HCT116 (cell line): Measurements from ENCODE around the gene GNAT2. TPM values are rescaled to one million over a fixed set of nuclear protein-coding genes. Genes with fewer than 3 reads are reported as not detected.
"Not testable (repeated sequence)": the region's sequence is repeated elsewhere in the genome, so short reads cannot be mapped to it uniquely, and the experiment has no call there.

Experiments
- ATAC-seq: fragments of 200-7000 bp; cut with Tn5 transposase; 2 replicates; pipeline ENCODE4 v1.9.1; 2020; ENCODE audit warnings: mild to moderate bottlenecking, moderate library complexity
- BruUV-seq: library from RNA; stranded (reverse); fragments of 400-500 nt; replicated peaks from 2 replicates; lab custom pipeline; 2021; lab: Mats Ljungman, UMichigan
- CTCF ChIA-PET: fragments of 300-600 bp; sonication (Branson Sonifier 250); formaldehyde crosslinking; loops from one replicate; lab custom pipeline; 2021; ENCODE audit warnings: antibody characterized with exemption; lab: Charles Lee
- POLR2A ChIA-PET: fragments of 300-600, 350-600 bp; sonication (Branson Sonifier 250); formaldehyde crosslinking; loops from one replicate; lab custom pipeline; 2021; ENCODE audit warnings: antibody characterized with exemption; lab: Charles Lee
- RAD21 ChIA-PET, 2 experiments: fragments of 300-600 bp; sonication (Branson Sonifier 250); formaldehyde crosslinking; loops; one replicate each; lab custom pipeline; 2023; ENCODE audit warnings: low total read pairs in 2 of 2; ENCODE audit not compliant: uncharacterized antibody in 2 of 2, unreplicated experiment in 2 of 2, low non-redundant PET in 1 of 2; lab: Charles Lee
- DNase-seq: peaks from one replicate; pipeline ENCODE4 v3.0.0-alpha.2; 2010; ENCODE audit warnings: low read depth, low spot score
- H2AFZ ChIP-seq: fragments of 200-600 bp; shearing (Covaris generic), sonication (generic); 2 replicates; pipeline ENCODE4 v1.6.1; 2017; ENCODE audit warnings: low read depth, mixed run types, mixed read lengths, antibody characterized with exemption, low read length; ENCODE audit not compliant: poor library complexity, severe bottlenecking
- H3K27ac ChIP-seq: 2 replicates; pipeline ENCODE4 v1.5.1; 2012; ENCODE audit warnings: low read depth, low read length
- H3K27me3 ChIP-seq: fragments of 200-600 bp; sonication (generic); 2 replicates; pipeline ENCODE4 v1.6.1; 2016; ENCODE audit warnings: mixed run types, low read length, mixed read lengths; ENCODE audit not compliant: insufficient read depth
- H3K36me3 ChIP-seq, 2 experiments: fragments of 200-500 bp in 1 of 2; fragments of 200-600 bp in 1 of 2; sonication (Bioruptor generic) in 1 of 2; sonication (generic) in 1 of 2; 2 replicates each; pipeline versions ENCODE4 v1.5.1 to v1.6.1; 2014 to 2016; ENCODE audit warnings: low read length in 2 of 2, inconsistent platforms in 1 of 2, mixed read lengths in 1 of 2, mixed run types in 1 of 2; ENCODE audit not compliant: insufficient read depth in 2 of 2, control insufficient read depth in 1 of 2
- H3K4me1 ChIP-seq, 2 experiments: fragments of 200-600 bp in 1 of 2; sonication (generic) in 1 of 2; 2 replicates each; pipeline versions ENCODE4 v1.5.1 to v1.6.1; 2012 to 2017; ENCODE audit warnings: low read length in 2 of 2, inconsistent platforms in 1 of 2, mild to moderate bottlenecking in 1 of 2, mixed read lengths in 1 of 2, mixed run types in 1 of 2, moderate library complexity in 1 of 2; ENCODE audit not compliant: insufficient read depth in 2 of 2, control insufficient read depth in 1 of 2
- H3K4me2 ChIP-seq: fragments of 200-600 bp; sonication (generic); 2 replicates; pipeline ENCODE4 v1.6.1; 2017; ENCODE audit warnings: mixed run types, low read length, mixed read lengths
- H3K4me3 ChIP-seq, 2 experiments: fragments of 200-600 bp in 1 of 2; sonication (generic) in 1 of 2; replicated peaks in 1 of 2; 2 replicates each; pipeline ENCODE4 v1.5.1; 2011 to 2016; ENCODE audit warnings: low read length in 2 of 2, control low read depth in 1 of 2, low read depth in 1 of 2, mild to moderate bottlenecking in 1 of 2, mixed read lengths in 1 of 2, mixed run types in 1 of 2
- H3K79me2 ChIP-seq: fragments of 200-600 bp; sonication (generic); 2 replicates; pipeline ENCODE4 v1.6.1; 2017; ENCODE audit warnings: mild to moderate bottlenecking, mixed run types, low read length, moderate library complexity, mixed read lengths; ENCODE audit not compliant: insufficient read depth
- H3K9ac ChIP-seq: fragments of 200-600 bp; sonication (generic); 2 replicates; pipeline ENCODE4 v1.6.1; 2016; ENCODE audit warnings: low read length, mixed read lengths
- H3K9me2 ChIP-seq: fragments of 200-600 bp; sonication (generic), shearing (Covaris generic); 2 replicates; pipeline ENCODE4 v1.6.1; 2017; ENCODE audit warnings: mixed run types, mild to moderate bottlenecking, moderate library complexity; ENCODE audit not compliant: insufficient read depth
- H3K9me3 ChIP-seq, 2 experiments: fragments of 200-500 bp in 1 of 2; fragments of 200-600 bp in 1 of 2; sonication (Bioruptor generic) in 1 of 2; sonication (generic) in 1 of 2; 2 replicates each; pipeline ENCODE4 v1.6.1; 2014 to 2017; ENCODE audit warnings: low read length in 2 of 2, mixed read lengths in 2 of 2, inconsistent platforms in 1 of 2, low read depth in 1 of 2, mild to moderate bottlenecking in 1 of 2, mixed run types in 1 of 2, moderate library complexity in 1 of 2; ENCODE audit not compliant: control insufficient read depth in 1 of 2, insufficient read depth in 1 of 2
- H4K20me1 ChIP-seq: fragments of 200-600 bp; sonication (generic), shearing (Covaris generic); 2 replicates; pipeline ENCODE4 v1.6.1; 2017; ENCODE audit warnings: mixed run types, mild to moderate bottlenecking, moderate library complexity; ENCODE audit not compliant: insufficient read depth
- ATF3 ChIP-seq: IDR thresholded peaks from 2 replicates; pipeline ENCODE4 v1.6.1; 2012
- CTCF ChIP-seq, 3 experiments: fragments of 200-600 bp in 1 of 3; sonication (generic) in 1 of 3; IDR thresholded peaks in 2 of 3; conservative IDR thresholded peaks in 1 of 3; 2 replicates each; pipeline ENCODE4 v1.5.1; 2012 to 2017; ENCODE audit warnings: low read depth in 2 of 3, low read length in 2 of 3, antibody characterized with exemption in 1 of 3, borderline replicate concordance in 1 of 3, control low read depth in 1 of 3, mild to moderate bottlenecking in 1 of 3, mixed read lengths in 1 of 3, mixed run types in 1 of 3, moderate library complexity in 1 of 3; ENCODE audit not compliant: insufficient read depth in 1 of 3
- ELF1 ChIP-seq: IDR thresholded peaks from 2 replicates; pipeline ENCODE4 v1.6.1; 2012; ENCODE audit warnings: low read depth, borderline replicate concordance
- JUND ChIP-seq: IDR thresholded peaks from 2 replicates; pipeline ENCODE4 v1.6.1; 2012
- SP1 ChIP-seq: IDR thresholded peaks from 2 replicates; pipeline ENCODE4 v1.6.1; 2012; ENCODE audit warnings: low read depth
- YY1 ChIP-seq: IDR thresholded peaks from 2 replicates; pipeline ENCODE4 v1.6.1; 2011; ENCODE audit warnings: low read length, low read depth, moderate library complexity, mild to moderate bottlenecking; ENCODE audit not compliant: insufficient replicate concordance; ENCODE audit errors: extremely low read depth
- ZBTB33 ChIP-seq: IDR thresholded peaks from 2 replicates; pipeline ENCODE4 v1.6.1; 2011; ENCODE audit warnings: mild to moderate bottlenecking, low read length, moderate library complexity; ENCODE audit not compliant: insufficient replicate concordance; ENCODE audit errors: extremely low read depth
- ZFX ChIP-seq: fragments of 450-650 bp; IDR thresholded peaks from 2 replicates; pipeline ENCODE4 v1.6.1; 2017
- intact Hi-C: fragments of 100-400 bp; cut with micrococcal nuclease; formaldehyde crosslinking; loops from 2 replicates; pipeline ENCODE4 v1.10.0; 2022
- total RNA-seq: library from RNA; stranded (reverse); gene quantifications from one replicate; pipeline ENCODE4 v1.2.1, GENCODE V29; 2021; ENCODE audit not compliant: unreplicated experiment

GNAT2 gene
- total RNA-seq, 1 experiment from 2014 or later: 0.76 TPM

- TF ChIP-seq ZBTB33: no peak
- TF ChIP-seq ATF3: no peak
- TF ChIP-seq SP1: no peak
- TF ChIP-seq YY1: no peak
- no peak for TF ChIP-seq ELF1
These were observed 45.3 kb upstream of the GNAT2 start (continued) for GRCh38 chr1:109664671-109665070.

- intact Hi-C loops: no loop called here
- Histone ChIP-seq H3K36me3 (no peaks in the 10 kb centered on the region; a peak in 1 of 4 replicates), H4K20me1 (no peaks in the 10 kb centered on the region), H3K4me2 (no peak overlapping the region), H3K9me2 (no peaks in the 10 kb centered on the region), H3K4me3 (no peak overlapping the region), H2AFZ (no peak overlapping the region), H3K9ac (no peak overlapping the region), H3K9me3 (no peaks in the 10 kb centered on the region), H3K27ac (no peak overlapping the region), H3K27me3 (no peaks in the 10 kb centered on the region), H3K79me2 (no peaks in the 10 kb centered on the region), H3K4me1 (peaks cover 0 to 13% of the 10 kb centered on the region in 2 experiments; a peak in 2 of 4 replicates)
- DNase-seq (no peak), ATAC-seq (no peak)
- TF ChIP-seq ZFX: no peak
- no peak for TF ChIP-seq JUND
- TF ChIP-seq CTCF (IDR thresholded peaks at IDR 0.05 in 2 of 3, conservative IDR thresholded peaks at IDR 0.05 in 1 of 3; ENCODE audit: borderline replicate concordance in 1 of 3, insufficient read depth in 1 of 3, low read depth in 2 of 3, low read length in 2 of 3): no peak
- RAD21 ChIA-PET: no interaction called here
- CTCF ChIA-PET: no interaction called here
- POLR2A ChIA-PET: interaction anchor here (1.4 kb wide), 1 partner anchor 12 kb away, joined by 3 read pairs; no protein-coding TSS in a partner anchor
- no TSS peak for BruUV-seq
These were observed 42.0 kb upstream of the GNAT2 start for GRCh38 chr1:109661391-109661790.

- H2AFZ ChIP-seq, H3K27me3 ChIP-seq, H3K9me3 ChIP-seq, H4K20me1 ChIP-seq, H3K36me3 ChIP-seq, H3K9ac ChIP-seq, H3K9me2 ChIP-seq, H3K4me2 ChIP-seq, H3K79me2 ChIP-seq, H3K4me3 ChIP-seq, intact Hi-C loops, POLR2A ChIA-PET, RAD21 ChIA-PET, DNase-seq, ATAC-seq, H3K27ac ChIP-seq, CTCF ChIA-PET, BruUV-seq: not testable (repeated sequence)
- peaks cover 0 to 20% of the 10 kb centered on the region in 2 experiments; a peak in 2 of 4 replicates for H3K4me1 ChIP-seq
These were observed 41.2 kb upstream of the GNAT2 start for GRCh38 chr1:109660691-109661026.
